BLaER1 (cell line): ENCODE results near the gene BCL7A.
"Not testable (repeated sequence)": the region's sequence is repeated elsewhere in the genome, so short reads cannot be mapped to it uniquely, and the experiment has no call there.

Source experiments
- H3K27ac ChIP-seq: shearing (Covaris generic); formaldehyde crosslinking; 2 replicates; pipeline ENCODE4 v1.8.1; 2022
- H3K27me3 ChIP-seq: shearing (Covaris generic); formaldehyde crosslinking; 2 replicates; pipeline ENCODE4 v1.8.1; 2022
- H3K36me3 ChIP-seq: shearing (Covaris generic); formaldehyde crosslinking; 2 replicates; pipeline ENCODE4 v1.8.1; 2022
- H3K4me1 ChIP-seq: shearing (Covaris generic); formaldehyde crosslinking; 2 replicates; pipeline ENCODE4 v1.8.1; 2022
- H3K4me2 ChIP-seq: shearing (Covaris generic); formaldehyde crosslinking; 2 replicates; pipeline ENCODE4 v1.8.1; 2022
- H3K4me3 ChIP-seq: shearing (Covaris generic); formaldehyde crosslinking; 2 replicates; pipeline ENCODE4 v1.8.1; 2022
- H3K9ac ChIP-seq: shearing (Covaris generic); formaldehyde crosslinking; 2 replicates; pipeline ENCODE4 v1.8.1; 2022
- H3K9me3 ChIP-seq: shearing (Covaris generic); formaldehyde crosslinking; 2 replicates; pipeline ENCODE4 v1.8.1; 2022
- H4K20me1 ChIP-seq: shearing (Covaris generic); formaldehyde crosslinking; 2 replicates; pipeline ENCODE4 v1.8.1; 2022
- Cebpa-rat ChIP-seq: shearing (Covaris generic); IDR thresholded peaks from 2 replicates; pipeline ENCODE4 v1.8.1; 2022

The BCL7A gene

GRCh38 chr12:122048151-122048550, 26.5 kb downstream of the BCL7A start:
- Histone ChIP-seq H3K27ac (no peak overlapping the region), H4K20me1 (peaks cover 90% of the 10 kb centered on the region), H3K4me1 (no peaks in the 10 kb centered on the region), H3K9me3 (no peaks in the 10 kb centered on the region), H3K4me3 (no peak overlapping the region), H3K36me3 (peaks cover 99% of the 10 kb centered on the region), H3K9ac (0 out of 2 replicates have a peak overlapping the region, but pooled peaks have one; percentile 10), H3K27me3 (no peaks in the 10 kb centered on the region), H3K4me2 (no peak overlapping the region)
- no peak for TF ChIP-seq Cebpa-rat

- TF ChIP-seq Cebpa-rat: no peak
- Histone ChIP-seq H4K20me1 (peaks cover 89% of the 10 kb centered on the region), H3K9ac (no peak overlapping the region), H3K4me1 (no peaks in the 10 kb centered on the region), H3K27ac (no peak overlapping the region), H3K4me2 (no peak overlapping the region), H3K36me3 (peaks cover 90% of the 10 kb centered on the region), H3K4me3 (no peak overlapping the region), H3K9me3 (no peaks in the 10 kb centered on the region), H3K27me3 (no peaks in the 10 kb centered on the region)
Measured at GRCh38 chr12:122049827-122050226, 28.1 kb downstream of the BCL7A start.

GRCh38 chr12:122050706-122051105, 29.0 kb downstream of the BCL7A start:
- Histone ChIP-seq H3K4me2 (no peak overlapping the region), H3K9ac (no peak overlapping the region), H3K4me3 (no peak overlapping the region), H3K9me3 (no peaks in the 10 kb centered on the region), H3K27me3 (no peaks in the 10 kb centered on the region), H4K20me1 (peaks cover 90% of the 10 kb centered on the region), H3K27ac (no peak overlapping the region; the same call in 1 of the 2 replicates), H3K36me3 (peaks cover 90% of the 10 kb centered on the region), H3K4me1 (no peaks in the 10 kb centered on the region)
- no peak for TF ChIP-seq Cebpa-rat

- H4K20me1 ChIP-seq: peaks cover 90% of the 10 kb centered on the region
- TF ChIP-seq Cebpa-rat: no peak
- H3K4me3 ChIP-seq: no peak overlapping the region
- no peaks in the 10 kb centered on the region for H3K27me3 ChIP-seq
- no peak overlapping the region for H3K4me2 ChIP-seq
- no peaks in the 10 kb centered on the region for H3K9me3 ChIP-seq
- H3K36me3 ChIP-seq: peaks cover 90% of the 10 kb centered on the region
- H3K4me1 ChIP-seq: no peaks in the 10 kb centered on the region
- H3K9ac ChIP-seq: no peak overlapping the region
- H3K27ac ChIP-seq: no peak overlapping the region; the same call in 1 of the 2 replicates
Measured at GRCh38 chr12:122051231-122051876, 29.7 kb downstream of the BCL7A start.

GRCh38 chr12:122052285-122052684, 30.6 kb downstream of the BCL7A start:
- H3K36me3 ChIP-seq: peaks cover 90% of the 10 kb centered on the region
- peaks cover 92% of the 10 kb centered on the region for H4K20me1 ChIP-seq
- no peaks in the 10 kb centered on the region for H3K9me3 ChIP-seq
- TF ChIP-seq Cebpa-rat: no peak
- no peak overlapping the region for H3K4me3 ChIP-seq
- H3K9ac ChIP-seq: no peak overlapping the region
- H3K4me1 ChIP-seq: no peaks in the 10 kb centered on the region
- H3K27me3 ChIP-seq: no peaks in the 10 kb centered on the region
- H3K27ac ChIP-seq: no peak overlapping the region
- H3K4me2 ChIP-seq: no peak overlapping the region

- Histone ChIP-seq H3K36me3 (peaks cover 90% of the 10 kb centered on the region), H3K9ac (no peak overlapping the region), H3K4me3 (no peak overlapping the region), H4K20me1 (peaks cover 95% of the 10 kb centered on the region), H3K4me1 (no peaks in the 10 kb centered on the region), H3K27ac (no peak overlapping the region), H3K27me3 (no peaks in the 10 kb centered on the region), H3K9me3 (no peaks in the 10 kb centered on the region), H3K4me2 (no peak overlapping the region)
- no peak for TF ChIP-seq Cebpa-rat
Measured at GRCh38 chr12:122054842-122055520, 33.3 kb downstream of the BCL7A start.

GRCh38 chr12:122056406-122056805, 34.7 kb downstream of the BCL7A start:
- not testable (repeated sequence) for H3K4me3 ChIP-seq, H3K4me2 ChIP-seq, H3K27me3 ChIP-seq, H3K27ac ChIP-seq, H3K4me1 ChIP-seq, H3K9me3 ChIP-seq
- H4K20me1 ChIP-seq: peaks cover 87% of the 10 kb centered on the region
- H3K9ac ChIP-seq: 0 out of 2 replicates have a peak overlapping the region, but pooled peaks have one; percentile 41
- H3K36me3 ChIP-seq: peaks cover 90% of the 10 kb centered on the region

GRCh38 chr12:122057007-122057735, 35.5 kb downstream of the BCL7A start:
- peaks cover 4% of the 10 kb centered on the region for H3K4me1 ChIP-seq
- no peaks in the 10 kb centered on the region for H3K27me3 ChIP-seq
- peaks cover 89% of the 10 kb centered on the region for H3K36me3 ChIP-seq
- H3K4me3 ChIP-seq: no peak overlapping the region
- no peak for TF ChIP-seq Cebpa-rat
- H3K27ac ChIP-seq: no peak overlapping the region; the same call in 1 of the 2 replicates
- peaks cover 83% of the 10 kb centered on the region for H4K20me1 ChIP-seq
- peak overlapping the region; percentile 41; the same call in 1 of the 2 replicates for H3K9ac ChIP-seq
- H3K4me2 ChIP-seq: no peak overlapping the region
- H3K9me3 ChIP-seq: no peaks in the 10 kb centered on the region

GRCh38 chr12:122057769-122058168, 36.1 kb downstream of the BCL7A start:
- no peak for TF ChIP-seq Cebpa-rat
- H3K9ac ChIP-seq: no peak overlapping the region
- peaks cover 10% of the 10 kb centered on the region for H3K4me1 ChIP-seq
- no peaks in the 10 kb centered on the region for H3K9me3 ChIP-seq
- peaks cover 85% of the 10 kb centered on the region for H3K36me3 ChIP-seq
- no peaks in the 10 kb centered on the region for H3K27me3 ChIP-seq
- no peak overlapping the region for H3K4me2 ChIP-seq
- H4K20me1 ChIP-seq: peaks cover 83% of the 10 kb centered on the region
- no peak overlapping the region for H3K4me3 ChIP-seq
- H3K27ac ChIP-seq: no peak overlapping the region

- Histone ChIP-seq H3K27ac (no peak overlapping the region), H3K9me3 (no peaks in the 10 kb centered on the region), H3K4me2 (no peak overlapping the region), H3K9ac (no peak overlapping the region), H3K4me3 (no peak overlapping the region), H3K27me3 (no peaks in the 10 kb centered on the region), H3K36me3 (peaks cover 79% of the 10 kb centered on the region), H3K4me1 (peaks cover 19% of the 10 kb centered on the region), H4K20me1 (peaks cover 86% of the 10 kb centered on the region)
- no peak for TF ChIP-seq Cebpa-rat
Measured at GRCh38 chr12:122058549-122059149, 37.0 kb downstream of the BCL7A start.
